Cardiac fibroblast (primary cell): ENCODE results near the gene MRPL38.

ENCODE experiments used
- DNase-seq, 2 donors: peaks; one replicate each; pipeline versions ENCODE4 v3.0.0 to v3.0.0-alpha.2; 2010; ENCODE audit warnings: low read depth in 2 of 2
- H3K4me3 ChIP-seq, 2 donors: replicated peaks in 1 of 2; 1 replicate in 1 of 2; 2 replicates in 1 of 2; pipeline ENCODE4 v1.5.1; 2011; ENCODE audit warnings: low read depth in 2 of 2, low read length in 2 of 2, mild to moderate bottlenecking in 2 of 2, moderate library complexity in 1 of 2
- TF ChIP-seq, protein P1 (sequence below): IDR thresholded peaks from one replicate; pipeline ENCODE4 v1.5.1; 2011; ENCODE audit warnings: low read depth, mild to moderate bottlenecking, low read length, inconsistent platforms

Gene MRPL38

DNA sequence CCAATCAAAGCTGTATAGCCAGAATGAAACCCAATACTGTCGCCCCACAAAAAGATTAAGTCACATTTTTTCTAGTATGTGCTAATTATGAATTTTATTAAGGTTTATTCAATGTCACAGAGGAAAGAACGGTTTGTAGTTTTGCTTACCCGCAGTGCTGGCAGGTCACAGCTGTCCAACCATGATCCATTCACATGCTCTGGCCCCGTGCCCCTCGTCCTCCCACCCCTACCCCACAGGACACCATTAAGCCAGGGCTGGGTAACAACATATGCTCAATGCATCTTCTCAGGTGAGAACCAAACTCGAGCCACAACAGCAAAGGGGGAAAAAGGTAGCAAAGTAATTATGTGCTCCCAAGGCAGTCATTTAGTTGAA is 36.7 kb upstream of the MRPL38 start:
- TF ChIP-seq, protein P1, sequence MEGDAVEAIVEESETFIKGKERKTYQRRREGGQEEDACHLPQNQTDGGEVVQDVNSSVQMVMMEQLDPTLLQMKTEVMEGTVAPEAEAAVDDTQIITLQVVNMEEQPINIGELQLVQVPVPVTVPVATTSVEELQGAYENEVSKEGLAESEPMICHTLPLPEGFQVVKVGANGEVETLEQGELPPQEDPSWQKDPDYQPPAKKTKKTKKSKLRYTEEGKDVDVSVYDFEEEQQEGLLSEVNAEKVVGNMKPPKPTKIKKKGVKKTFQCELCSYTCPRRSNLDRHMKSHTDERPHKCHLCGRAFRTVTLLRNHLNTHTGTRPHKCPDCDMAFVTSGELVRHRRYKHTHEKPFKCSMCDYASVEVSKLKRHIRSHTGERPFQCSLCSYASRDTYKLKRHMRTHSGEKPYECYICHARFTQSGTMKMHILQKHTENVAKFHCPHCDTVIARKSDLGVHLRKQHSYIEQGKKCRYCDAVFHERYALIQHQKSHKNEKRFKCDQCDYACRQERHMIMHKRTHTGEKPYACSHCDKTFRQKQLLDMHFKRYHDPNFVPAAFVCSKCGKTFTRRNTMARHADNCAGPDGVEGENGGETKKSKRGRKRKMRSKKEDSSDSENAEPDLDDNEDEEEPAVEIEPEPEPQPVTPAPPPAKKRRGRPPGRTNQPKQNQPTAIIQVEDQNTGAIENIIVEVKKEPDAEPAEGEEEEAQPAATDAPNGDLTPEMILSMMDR = no peak
- H3K4me3 ChIP-seq = peak overlapping the region in 1 of 2 donors; percentile 86
- DNase-seq = no peak

DNA sequence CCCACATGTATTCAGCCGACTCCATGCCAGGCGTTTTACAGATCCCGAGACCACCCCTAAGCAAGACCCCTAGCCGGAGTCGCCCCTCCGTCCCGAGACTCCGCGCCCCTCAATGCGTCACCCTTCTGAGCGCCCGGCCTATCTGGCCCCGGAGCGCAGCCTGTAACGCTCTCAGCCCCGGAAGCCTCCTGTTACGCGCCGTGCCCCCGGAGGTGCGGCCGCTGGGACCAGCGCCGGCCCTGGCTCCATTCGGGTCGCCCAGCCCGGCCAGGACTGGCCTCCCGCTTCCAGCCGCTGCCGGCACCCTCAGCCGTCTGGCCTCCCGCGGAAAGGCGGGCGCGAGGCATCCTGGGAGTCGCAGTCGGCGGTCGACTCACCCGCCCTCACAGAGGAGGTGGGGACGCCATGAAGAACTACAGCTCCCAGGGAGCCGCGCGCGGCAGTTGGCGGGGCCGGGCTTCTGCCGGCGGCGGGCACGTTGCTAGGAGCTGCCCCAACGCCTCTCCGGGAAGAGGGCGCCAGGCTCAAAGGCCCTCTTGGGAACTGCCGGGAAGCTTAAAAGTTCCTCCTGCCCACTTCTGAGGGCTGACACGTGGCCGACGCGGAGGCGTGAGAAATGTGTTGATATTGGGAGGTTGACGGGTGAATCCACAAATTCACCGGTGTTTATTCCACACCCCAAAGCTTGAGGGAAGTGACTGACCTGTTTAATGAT is 36.2 kb upstream of the MRPL38 start, which contains the start of gene FBF1:
Gene FBF1 (minus strand): TSS at position 316 of the 715 bp plus-strand sequence. CDS start 2,893 bp downstream, outside the sequence.
- TF ChIP-seq, protein P1 = no peak
- H3K4me3 ChIP-seq = peak within 1 kb of the TSS; percentile 86
- DNase-seq = peak; percentile 93 to 97

DNA sequence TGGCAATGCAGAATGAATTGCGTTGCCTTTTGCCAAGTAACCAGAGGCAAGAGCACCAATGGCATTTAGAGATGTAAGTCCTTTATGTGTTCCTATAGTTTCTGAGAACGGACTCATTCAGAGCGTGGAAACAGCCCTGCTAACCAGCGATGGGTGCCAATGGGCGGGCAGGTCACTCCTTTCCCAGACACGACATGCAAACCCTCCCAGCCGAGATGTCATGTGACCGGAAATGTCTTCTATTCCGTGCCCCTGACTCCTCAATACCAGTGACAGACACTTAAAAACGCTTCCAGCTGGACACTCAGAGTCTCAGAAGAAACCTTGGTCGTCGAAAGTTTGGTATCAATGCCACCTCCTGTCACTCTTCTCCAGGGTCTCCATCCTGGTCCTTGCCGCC is 33.0 kb upstream of the MRPL38 start:
- no peak for DNase-seq
- no peak overlapping the region for H3K4me3 ChIP-seq
- TF ChIP-seq, protein P1 = no peak

DNA sequence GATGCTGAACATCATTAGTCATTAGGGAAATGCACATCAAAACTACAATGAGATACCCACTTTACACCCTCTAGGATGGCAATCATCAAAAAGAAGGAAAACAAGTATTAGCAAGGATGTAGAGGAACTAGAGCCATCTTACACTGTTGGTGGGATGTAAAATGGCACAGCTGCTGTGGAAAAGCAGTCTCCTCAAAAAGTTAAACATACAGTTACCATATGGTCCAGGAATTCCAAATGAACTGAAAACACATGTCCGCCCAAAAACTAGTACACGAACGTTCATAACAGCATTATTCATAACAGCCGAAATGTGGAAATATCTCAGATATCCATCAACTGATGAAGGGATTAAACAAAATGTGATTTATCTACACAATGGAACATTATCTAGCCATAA is 29.1 kb upstream of the MRPL38 start:
- H3K4me3 ChIP-seq = no peak overlapping the region
- TF ChIP-seq, protein P1 = no peak
- DNase-seq = no peak

DNA sequence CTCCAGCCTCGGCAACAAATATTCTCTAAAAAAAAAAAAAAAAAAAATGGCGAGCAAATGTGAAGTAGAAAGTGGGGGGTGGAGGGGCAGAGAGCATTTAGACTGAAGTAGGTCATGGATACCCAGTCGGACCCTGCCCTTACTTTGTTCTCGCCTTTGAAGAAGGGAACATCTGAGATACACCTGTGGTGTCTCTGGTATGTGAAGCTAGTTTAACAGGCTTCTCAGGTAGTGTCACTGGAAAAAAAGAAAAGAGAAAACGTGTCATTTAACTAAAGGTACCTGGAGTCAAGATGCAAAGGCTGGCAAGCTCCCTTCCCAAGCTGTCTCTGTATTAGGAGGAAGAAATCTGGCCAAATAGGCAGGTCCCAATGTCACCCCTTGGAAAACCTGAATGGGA is 28.2 kb upstream of the MRPL38 start:
- no peak overlapping the region for H3K4me3 ChIP-seq
- TF ChIP-seq, protein P1 = no peak

DNA sequence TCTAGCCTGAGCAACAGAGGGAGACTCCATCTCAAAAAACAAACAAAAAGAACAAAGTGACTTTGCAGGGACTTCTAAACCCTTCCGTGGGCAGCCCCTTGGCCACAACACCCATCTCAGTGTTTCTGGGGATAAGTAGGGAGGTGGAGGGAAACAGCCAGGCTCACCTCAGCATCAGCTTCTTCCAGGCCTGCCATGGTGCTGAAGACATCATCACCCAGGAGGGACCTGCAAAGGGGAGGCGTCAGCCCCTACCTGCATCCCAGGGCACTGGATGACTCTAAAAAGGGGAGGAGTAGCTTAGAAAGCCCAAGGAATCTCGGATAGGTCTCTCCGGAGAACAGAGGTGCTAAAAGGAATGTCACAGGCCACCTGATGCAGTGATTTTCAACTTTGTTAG is 26.4 kb upstream of the MRPL38 start:
- TF ChIP-seq, protein P1 = no peak
- H3K4me3 ChIP-seq = no peak overlapping the region
- no peak for DNase-seq

More for the DNA sequence above, 28.2 kb upstream of the MRPL38 start:
- DNase-seq = no peak
